ENCODE measurements around the gene RUNX1. TPM values are rescaled to one million over a fixed set of nuclear protein-coding genes. Genes with fewer than 3 reads are reported as not detected.

RUNX1 gene
- total RNA-seq, 1 experiment from 2014 or later = 86.2 TPM

DNA sequence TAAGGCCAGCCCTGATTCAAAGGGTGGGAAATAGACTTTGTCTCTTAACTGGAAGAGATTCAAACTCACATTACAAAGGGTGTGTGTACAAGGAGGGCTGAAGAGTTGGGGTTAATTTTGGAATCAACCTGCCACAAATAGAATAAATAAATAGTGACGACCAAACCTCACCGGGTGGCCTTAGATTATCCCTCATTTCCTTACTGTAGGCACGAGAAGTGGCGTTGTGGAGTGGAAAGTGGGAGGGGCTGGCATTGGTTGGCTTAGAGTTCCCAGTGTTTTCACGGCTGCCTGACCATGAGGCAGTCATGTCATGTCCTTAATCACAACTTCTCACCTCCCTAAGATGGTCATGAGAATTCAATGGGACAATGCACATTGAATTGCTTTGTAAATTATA is 21.3 kb upstream of the RUNX1 start:
- Mint-ChIP-seq H3K36me3 (ENCODE audit: insufficient read depth, unreplicated experiment) (no peaks in the 10 kb centered on the region), H3K9me3 (ENCODE audit: unreplicated experiment) (peaks cover 8% of the 10 kb centered on the region), H3K4me1 (ENCODE audit: insufficient read depth, unreplicated experiment) (no peaks in the 10 kb centered on the region), H3K4me3 (ENCODE audit: unreplicated experiment) (no peak overlapping the region), H3K27ac (ENCODE audit: low read depth, unreplicated experiment) (no peak overlapping the region), H3K27me3 (ENCODE audit: insufficient read depth, unreplicated experiment) (no peaks in the 10 kb centered on the region)
- BruUV-seq (replicated peaks) = no TSS peak
- no peak for DNase-seq (ENCODE audit: unreplicated experiment)
- TF ChIP-seq, protein P1, sequence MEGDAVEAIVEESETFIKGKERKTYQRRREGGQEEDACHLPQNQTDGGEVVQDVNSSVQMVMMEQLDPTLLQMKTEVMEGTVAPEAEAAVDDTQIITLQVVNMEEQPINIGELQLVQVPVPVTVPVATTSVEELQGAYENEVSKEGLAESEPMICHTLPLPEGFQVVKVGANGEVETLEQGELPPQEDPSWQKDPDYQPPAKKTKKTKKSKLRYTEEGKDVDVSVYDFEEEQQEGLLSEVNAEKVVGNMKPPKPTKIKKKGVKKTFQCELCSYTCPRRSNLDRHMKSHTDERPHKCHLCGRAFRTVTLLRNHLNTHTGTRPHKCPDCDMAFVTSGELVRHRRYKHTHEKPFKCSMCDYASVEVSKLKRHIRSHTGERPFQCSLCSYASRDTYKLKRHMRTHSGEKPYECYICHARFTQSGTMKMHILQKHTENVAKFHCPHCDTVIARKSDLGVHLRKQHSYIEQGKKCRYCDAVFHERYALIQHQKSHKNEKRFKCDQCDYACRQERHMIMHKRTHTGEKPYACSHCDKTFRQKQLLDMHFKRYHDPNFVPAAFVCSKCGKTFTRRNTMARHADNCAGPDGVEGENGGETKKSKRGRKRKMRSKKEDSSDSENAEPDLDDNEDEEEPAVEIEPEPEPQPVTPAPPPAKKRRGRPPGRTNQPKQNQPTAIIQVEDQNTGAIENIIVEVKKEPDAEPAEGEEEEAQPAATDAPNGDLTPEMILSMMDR (IDR thresholded peaks at IDR 0.05; ENCODE audit: unreplicated experiment) = no peak
- intact Hi-C loops (cut with micrococcal nuclease) = no loop called here
- ChIA-PET CTCF (no interaction called here), POLR2A (interaction anchor here (0.9 kb wide), 1 partner anchor 16 kb away, joined by 3 read pairs; no protein-coding TSS in a partner anchor)

DNA sequence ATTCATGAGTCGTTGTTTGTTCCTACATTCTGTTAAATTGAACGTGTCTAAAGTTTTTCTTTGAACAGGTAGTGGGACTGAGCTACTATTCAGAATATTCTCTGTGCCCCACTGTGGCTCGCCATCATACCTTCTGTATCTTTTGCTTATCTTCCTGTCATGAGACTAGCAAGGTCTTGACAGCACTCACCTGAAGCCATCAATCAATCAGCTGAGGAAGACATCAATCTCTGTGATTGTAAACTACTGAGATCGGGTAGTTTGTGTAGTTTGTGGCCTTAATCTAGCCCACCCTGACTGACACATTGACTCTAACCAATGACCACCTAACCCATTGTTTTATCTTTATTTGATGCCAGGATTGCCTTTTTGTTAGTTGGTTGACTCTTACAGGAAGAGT is 17.7 kb upstream of the RUNX1 start:
- BruUV-seq (replicated peaks) = no TSS peak
- no peaks in the 10 kb centered on the region for H3K36me3 Mint-ChIP-seq (ENCODE audit: insufficient read depth, unreplicated experiment)
- H3K27ac Mint-ChIP-seq (ENCODE audit: low read depth, unreplicated experiment) = no peak overlapping the region
- TF ChIP-seq, protein P1 (IDR thresholded peaks at IDR 0.05; ENCODE audit: unreplicated experiment) = no peak
- no peaks in the 10 kb centered on the region for H3K27me3 Mint-ChIP-seq (ENCODE audit: insufficient read depth, unreplicated experiment)
- no peak overlapping the region for H3K4me3 Mint-ChIP-seq (ENCODE audit: unreplicated experiment)
- intact Hi-C loops (cut with micrococcal nuclease) = no loop called here
- POLR2A ChIA-PET = interaction anchor here (1.0 kb wide), 1 partner anchor 323 kb away, joined by 3 read pairs; no protein-coding TSS in a partner anchor
- H3K9me3 Mint-ChIP-seq (ENCODE audit: unreplicated experiment) = no peaks in the 10 kb centered on the region
- peaks cover 14% of the 10 kb centered on the region for H3K4me1 Mint-ChIP-seq (ENCODE audit: insufficient read depth, unreplicated experiment)
- DNase-seq (ENCODE audit: unreplicated experiment) = no peak
- CTCF ChIA-PET = interaction anchor here (1.0 kb wide), 1 partner anchor 16 kb away, joined by 4 read pairs; no protein-coding TSS in a partner anchor

DNA sequence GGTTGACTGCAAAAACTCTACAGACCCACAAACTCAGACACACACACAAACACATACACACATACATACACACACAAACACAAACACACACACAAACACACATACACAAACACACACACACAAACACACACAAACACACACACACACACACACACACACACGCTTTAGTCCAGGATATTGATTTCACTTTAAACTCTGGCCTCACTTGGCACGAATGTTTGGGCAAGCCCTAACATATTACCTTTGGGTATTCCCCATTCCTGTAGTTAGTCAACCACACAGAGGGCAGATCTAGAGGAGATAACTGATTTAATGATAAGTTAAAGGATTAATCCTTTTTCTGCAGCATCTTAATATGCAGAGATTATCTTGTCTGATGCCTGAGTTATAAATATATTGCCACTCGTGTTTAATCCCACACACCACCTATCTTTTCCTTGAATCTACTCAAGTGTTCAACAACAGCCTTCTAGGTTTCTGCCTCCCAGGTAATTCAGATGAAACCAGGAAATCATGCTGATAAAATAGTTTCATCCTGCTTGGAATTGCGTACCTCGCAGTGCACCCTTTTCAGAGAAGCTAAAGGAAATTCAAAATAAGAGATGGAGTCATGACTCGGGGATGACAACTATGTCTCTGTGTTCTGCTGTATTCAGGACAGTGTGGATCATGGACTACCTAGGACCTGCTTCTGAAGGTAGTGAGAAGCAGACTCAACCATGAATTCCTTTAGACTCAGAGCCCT is 14.5 kb upstream of the RUNX1 start:
- ChIA-PET POLR2A (interaction anchor here (0.7 to 2.7 kb wide), 11 partner anchors 11 to 337 kb away, joined by 3 to 9 read pairs (median 5); no protein-coding TSS in a partner anchor), CTCF (no interaction called here)
- BruUV-seq (replicated peaks) = no TSS peak
- DNase-seq (ENCODE audit: unreplicated experiment) = peak; percentile 79
- peak overlapping the region; percentile 98 for H3K27ac Mint-ChIP-seq (ENCODE audit: low read depth, unreplicated experiment)
- TF ChIP-seq, protein P1 (IDR thresholded peaks at IDR 0.05; ENCODE audit: unreplicated experiment) = no peak
- H3K36me3 Mint-ChIP-seq (ENCODE audit: insufficient read depth, unreplicated experiment) = no peaks in the 10 kb centered on the region
- no peaks in the 10 kb centered on the region for H3K9me3 Mint-ChIP-seq (ENCODE audit: unreplicated experiment)
- peaks cover 14% of the 10 kb centered on the region for H3K4me1 Mint-ChIP-seq (ENCODE audit: insufficient read depth, unreplicated experiment)
- intact Hi-C loops (cut with micrococcal nuclease) = no loop called here
- H3K4me3 Mint-ChIP-seq (ENCODE audit: unreplicated experiment) = peak overlapping the region; percentile 34
- H3K27me3 Mint-ChIP-seq (ENCODE audit: insufficient read depth, unreplicated experiment) = no peaks in the 10 kb centered on the region

DNA sequence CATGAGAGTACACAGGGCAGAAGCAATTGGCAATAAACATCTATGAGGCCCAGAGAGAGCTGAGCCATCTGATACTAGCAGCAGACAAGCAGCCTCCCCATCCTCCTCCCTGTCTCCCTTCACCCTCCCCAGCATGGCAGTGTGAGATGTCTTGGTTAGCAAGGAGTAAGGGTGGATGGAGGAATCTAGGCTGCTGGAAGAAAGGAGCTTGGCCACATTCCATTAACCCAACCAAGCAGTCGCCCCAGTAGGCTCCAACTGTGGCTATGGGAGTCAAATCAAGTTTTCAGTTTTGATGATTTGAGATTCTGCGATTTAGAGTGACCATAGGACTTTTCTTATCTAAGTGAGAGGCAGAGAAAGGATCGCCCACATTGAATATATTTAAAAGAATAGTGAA is 12.9 kb upstream of the RUNX1 start:
- no peaks in the 10 kb centered on the region for H3K27me3 Mint-ChIP-seq (ENCODE audit: insufficient read depth, unreplicated experiment)
- H3K4me1 Mint-ChIP-seq (ENCODE audit: insufficient read depth, unreplicated experiment) = peaks cover 14% of the 10 kb centered on the region
- DNase-seq (ENCODE audit: unreplicated experiment) = no peak
- no peaks in the 10 kb centered on the region for H3K36me3 Mint-ChIP-seq (ENCODE audit: insufficient read depth, unreplicated experiment)
- no peak overlapping the region for H3K4me3 Mint-ChIP-seq (ENCODE audit: unreplicated experiment)
- BruUV-seq (replicated peaks) = no TSS peak
- intact Hi-C loops (cut with micrococcal nuclease) = no loop called here
- ChIA-PET CTCF (interaction anchor here (1.1 kb wide), 1 partner anchor 369 kb away, joined by 4 read pairs; no protein-coding TSS in a partner anchor), POLR2A (interaction anchor here (0.7 kb wide), 1 partner anchor 146 kb away, joined by 3 read pairs; no protein-coding TSS in a partner anchor)
- TF ChIP-seq, protein P1 (IDR thresholded peaks at IDR 0.05; ENCODE audit: unreplicated experiment) = no peak
- no peak overlapping the region for H3K27ac Mint-ChIP-seq (ENCODE audit: low read depth, unreplicated experiment)
- H3K9me3 Mint-ChIP-seq (ENCODE audit: unreplicated experiment) = no peaks in the 10 kb centered on the region
